Left lung (tissue), 10 donors: ENCODE results near the gene DUSP16. TPM values are rescaled to one million over a fixed set of nuclear protein-coding genes. Genes with fewer than 3 reads are reported as not detected.

Source experiments
- ATAC-seq: fragments of 200-7000 bp; cut with Tn5 transposase; one replicate; pipeline ENCODE4 v1.9.1; 2020; ENCODE audit warnings: moderate library complexity
- DNase-seq, 4 donors: peaks; one replicate each; pipeline ENCODE4 v3.0.0-alpha.2; 2013 to 2020
- H3K27ac ChIP-seq, 2 donors: fragments of 200-600 bp; sonication (generic) in 1 of 2; one replicate each; pipeline versions ENCODE4 v1.5.0 to v1.8.0; 2020 to 2021
- H3K27me3 ChIP-seq, 2 donors: fragments of 200-600 bp; sonication (generic) in 1 of 2; one replicate each; pipeline versions ENCODE4 v1.5.0 to v1.8.0; 2020 to 2021
- H3K36me3 ChIP-seq, 2 donors: fragments of 200-600 bp; sonication (generic) in 1 of 2; one replicate each; pipeline versions ENCODE4 v1.5.0 to v1.8.0; 2020 to 2021
- H3K4me1 ChIP-seq, 2 donors: fragments of 200-600 bp; one replicate each; pipeline ENCODE4 v1.8.0; 2021
- H3K4me3 ChIP-seq, 2 donors: fragments of 200-600 bp; sonication (generic) in 1 of 2; one replicate each; pipeline versions ENCODE4 v1.5.0 to v1.8.0; 2020 to 2021; ENCODE audit warnings: mild to moderate bottlenecking in 1 of 2
- H3K9me3 ChIP-seq, 2 donors: fragments of 200-600 bp; sonication (generic) in 1 of 2; one replicate each; pipeline versions ENCODE4 v1.5.0 to v1.8.0; 2020 to 2021
- intact Hi-C, 2 donors: fragments of 100-400 bp; cut with DNase I; formaldehyde crosslinking; loops; one replicate each; pipeline versions ENCODE4 v1.11.2 to v1.14.2; 2022
- polyA plus RNA-seq, 6 donors: library from polyadenylated mRNA; unstranded; fragments of 120-200 nt; gene quantifications; one replicate each; pipeline ENCODE4 v1.2.1, GENCODE V29; 2013; ENCODE audit not compliant: insufficient read length in 6 of 6
- total RNA-seq, 2 donors: library from RNA; stranded (reverse); fragmentation: NEBNext Ultra II Directional; extraction: Animal tissue kit (Norgen Biotek cat#: 25700); gene quantifications; one replicate each; pipeline ENCODE4 v1.2.1, GENCODE V29; 2021
- TF ChIP-seq, protein P1 (sequence below), 2 donors: fragments of 200-600 bp; sonication (generic) in 1 of 2; IDR thresholded peaks; one replicate each; pipeline versions ENCODE4 v1.5.0 to v1.8.0; 2021; ENCODE audit warnings: antibody characterized with exemption in 2 of 2
- donor health status: DM: no; HTN: yes; CAD: no.
- donor health status: DM: no; HTN: no; CAD: no.

The DUSP16 gene
- total and polyA plus RNA-seq, 8 donors, result 31.7 to 45.6 (median 35.5) TPM

DNA sequence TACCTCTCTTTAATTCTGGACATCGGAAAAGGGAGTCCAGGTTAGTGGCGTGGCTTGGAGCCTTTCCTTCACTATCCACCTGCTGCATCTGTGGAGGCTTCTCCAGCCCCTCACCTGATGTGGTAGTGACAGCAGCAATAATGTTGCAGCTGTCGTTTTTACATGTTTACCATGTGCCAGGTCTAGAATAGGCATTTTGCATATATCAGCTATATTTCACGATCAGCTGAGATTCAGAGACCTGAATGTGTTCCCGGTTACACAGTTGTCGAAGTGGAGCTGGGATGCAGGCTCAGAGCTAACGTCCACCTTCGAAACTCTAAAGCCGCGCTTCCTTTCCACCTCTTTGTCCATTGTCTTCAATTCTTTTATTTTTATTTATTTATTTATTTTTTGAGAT, 114.8 kb downstream of the DUSP16 start:
- ATAC-seq (no peak), DNase-seq (no peak)
- TF ChIP-seq, protein P1, sequence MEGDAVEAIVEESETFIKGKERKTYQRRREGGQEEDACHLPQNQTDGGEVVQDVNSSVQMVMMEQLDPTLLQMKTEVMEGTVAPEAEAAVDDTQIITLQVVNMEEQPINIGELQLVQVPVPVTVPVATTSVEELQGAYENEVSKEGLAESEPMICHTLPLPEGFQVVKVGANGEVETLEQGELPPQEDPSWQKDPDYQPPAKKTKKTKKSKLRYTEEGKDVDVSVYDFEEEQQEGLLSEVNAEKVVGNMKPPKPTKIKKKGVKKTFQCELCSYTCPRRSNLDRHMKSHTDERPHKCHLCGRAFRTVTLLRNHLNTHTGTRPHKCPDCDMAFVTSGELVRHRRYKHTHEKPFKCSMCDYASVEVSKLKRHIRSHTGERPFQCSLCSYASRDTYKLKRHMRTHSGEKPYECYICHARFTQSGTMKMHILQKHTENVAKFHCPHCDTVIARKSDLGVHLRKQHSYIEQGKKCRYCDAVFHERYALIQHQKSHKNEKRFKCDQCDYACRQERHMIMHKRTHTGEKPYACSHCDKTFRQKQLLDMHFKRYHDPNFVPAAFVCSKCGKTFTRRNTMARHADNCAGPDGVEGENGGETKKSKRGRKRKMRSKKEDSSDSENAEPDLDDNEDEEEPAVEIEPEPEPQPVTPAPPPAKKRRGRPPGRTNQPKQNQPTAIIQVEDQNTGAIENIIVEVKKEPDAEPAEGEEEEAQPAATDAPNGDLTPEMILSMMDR (IDR thresholded peaks at IDR 0.05), result no peak
- Histone ChIP-seq H3K9me3 (no peaks in the 10 kb centered on the region), H3K27ac (no peak overlapping the region), H3K4me3 (no peak overlapping the region), H3K36me3 (no peaks in the 10 kb centered on the region), H3K27me3 (no peaks in the 10 kb centered on the region), H3K4me1 (peaks cover 12 to 52% of the 10 kb centered on the region in 2 donors)
- intact Hi-C loops, result no loop called here

DNA sequence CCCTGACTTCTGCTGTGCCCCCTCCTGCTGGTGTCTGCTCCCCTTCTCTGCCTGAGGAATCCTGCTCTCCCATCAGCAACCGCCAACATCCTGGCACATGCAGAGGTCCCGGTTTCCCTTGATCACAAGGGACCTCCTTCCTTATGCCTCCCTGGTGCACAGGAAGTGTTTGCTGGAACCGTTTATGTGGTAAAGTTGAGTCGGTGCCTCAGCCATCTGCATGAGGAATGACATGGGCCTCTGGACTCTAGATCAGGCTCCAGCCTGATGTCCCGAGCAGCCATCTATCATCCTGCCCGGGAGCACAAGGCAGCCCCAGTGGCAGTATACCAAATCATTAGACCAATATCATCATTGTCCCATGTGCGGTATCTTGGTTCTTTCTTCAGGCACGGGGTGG, 115.4 kb downstream of the DUSP16 start:
- Histone ChIP-seq H3K27ac (peak overlapping the region in 1 of 2 donors; percentile 13), H3K27me3 (no peaks in the 10 kb centered on the region), H3K36me3 (no peaks in the 10 kb centered on the region), H3K4me1 (peaks cover 12 to 58% of the 10 kb centered on the region in 2 donors), H3K4me3 (no peak overlapping the region), H3K9me3 (no peaks in the 10 kb centered on the region)
- DNase-seq (no peak), ATAC-seq (no peak)
- intact Hi-C loops, result no loop called here
- TF ChIP-seq, protein P1 (IDR thresholded peaks at IDR 0.05), result no peak

DNA sequence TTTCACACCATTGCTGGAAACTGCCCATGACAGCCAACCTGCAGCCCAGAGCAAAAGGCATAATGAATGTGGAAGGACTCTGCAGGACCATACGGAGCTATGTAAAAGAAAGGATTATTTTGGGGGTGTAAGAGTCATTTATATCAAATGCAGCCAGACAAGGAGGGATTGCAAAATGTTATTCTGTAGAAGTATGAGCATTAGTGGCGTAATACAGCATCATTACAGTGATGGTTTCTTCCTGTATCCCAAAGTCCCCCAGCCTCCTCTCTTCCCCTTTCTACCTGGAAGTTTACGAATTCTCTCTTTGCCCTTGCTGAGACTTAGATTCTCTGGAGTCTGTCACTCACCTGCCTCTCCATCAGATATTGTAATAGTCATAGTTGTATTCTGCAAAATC, 115.9 kb downstream of the DUSP16 start:
- H3K27ac ChIP-seq, result peak overlapping the region in 1 of 2 donors; percentile 13
- H3K9me3 ChIP-seq, result no peaks in the 10 kb centered on the region
- DNase-seq, result no peak
- H3K27me3 ChIP-seq, result no peaks in the 10 kb centered on the region
- no peaks in the 10 kb centered on the region for H3K36me3 ChIP-seq
- intact Hi-C loops, result no loop called here
- peaks cover 12 to 62% of the 10 kb centered on the region in 2 donors for H3K4me1 ChIP-seq
- no peak overlapping the region for H3K4me3 ChIP-seq
- no peak for ATAC-seq
- TF ChIP-seq, protein P1 (IDR thresholded peaks at IDR 0.05), result no peak

DNA sequence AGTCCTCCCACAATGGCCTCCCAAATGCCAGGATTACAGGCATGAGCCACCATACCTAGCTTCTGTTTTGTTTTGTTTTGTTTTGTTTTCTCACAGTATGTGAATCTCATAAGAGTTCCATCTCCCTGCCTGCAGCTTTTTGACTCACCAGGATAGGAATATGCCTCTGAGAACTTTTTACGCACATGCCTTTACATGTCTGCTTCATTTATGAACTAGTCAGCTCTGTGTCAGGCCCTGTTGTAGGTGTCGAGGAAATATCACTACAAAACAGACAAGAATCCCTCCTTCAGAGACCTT, 116.8 kb downstream of the DUSP16 start:
- no peaks in the 10 kb centered on the region for H3K27me3 ChIP-seq

DNA sequence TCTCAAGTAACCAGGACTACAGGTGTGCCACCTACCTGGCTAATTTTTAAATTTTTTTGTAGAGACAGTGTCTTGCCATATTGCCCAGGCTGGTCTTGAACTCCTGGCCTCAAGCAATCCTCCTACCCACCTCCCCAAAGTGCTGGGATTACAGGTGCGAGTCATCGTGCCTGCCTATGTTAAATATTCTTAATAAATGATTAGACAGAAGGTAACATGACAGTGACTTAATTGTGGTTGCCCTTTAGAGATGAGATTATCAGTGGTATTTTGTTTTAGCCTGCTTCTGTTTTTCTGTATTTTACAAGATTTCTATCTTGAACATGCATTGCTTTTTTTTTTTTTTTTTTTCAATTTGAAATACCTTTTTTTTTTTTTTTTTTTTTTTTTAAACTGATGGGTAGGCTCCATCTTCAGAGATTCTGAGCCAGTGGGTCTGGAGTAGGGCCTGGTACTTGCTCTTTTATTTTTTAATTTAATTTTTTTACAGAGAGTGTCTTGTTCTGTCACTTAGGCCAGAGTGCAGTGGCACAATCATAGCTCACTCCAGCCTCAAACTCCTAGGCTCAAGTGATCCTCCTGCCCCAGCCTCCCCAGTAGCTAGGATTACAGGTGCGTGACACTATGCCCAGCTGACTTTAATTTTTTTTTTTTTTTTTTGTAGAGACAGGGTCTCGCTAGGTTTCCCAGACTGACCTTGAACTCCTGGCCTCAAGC, 117.3 kb downstream of the DUSP16 start:
- intact Hi-C loops, result no loop called here
- Histone ChIP-seq H3K4me3 (no peak overlapping the region), H3K27ac (no peak overlapping the region), H3K9me3 (no peaks in the 10 kb centered on the region), H3K4me1 (peaks cover 13 to 71% of the 10 kb centered on the region in 2 donors), H3K27me3 (no peaks in the 10 kb centered on the region), H3K36me3 (no peaks in the 10 kb centered on the region)
- DNase-seq, result no peak
- TF ChIP-seq, protein P1 (IDR thresholded peaks at IDR 0.05), result no peak
- ATAC-seq, result no peak

More for the DNA sequence above, 116.8 kb downstream of the DUSP16 start:
- Histone ChIP-seq H3K36me3 (no peaks in the 10 kb centered on the region), H3K4me1 (peaks cover 16 to 71% of the 10 kb centered on the region in 2 donors), H3K4me3 (no peak overlapping the region), H3K9me3 (no peaks in the 10 kb centered on the region), H3K27ac (no peak overlapping the region)
- intact Hi-C loops, result no loop called here
- TF ChIP-seq, protein P1 (IDR thresholded peaks at IDR 0.05), result no peak
- ATAC-seq (no peak), DNase-seq (no peak)
